HG03354 (cell line): ENCODE data around the gene CLPTM1L.

ENCODE experiments used
- ATAC-seq: cut with Tn5 transposase; IDR thresholded peaks from one replicate; pipeline ENCODE4 v1.9.1; 2021; ENCODE audit warnings: mild to moderate bottlenecking; ENCODE audit not compliant: unreplicated experiment, poor library complexity, severe bottlenecking

The CLPTM1L gene

DNA sequence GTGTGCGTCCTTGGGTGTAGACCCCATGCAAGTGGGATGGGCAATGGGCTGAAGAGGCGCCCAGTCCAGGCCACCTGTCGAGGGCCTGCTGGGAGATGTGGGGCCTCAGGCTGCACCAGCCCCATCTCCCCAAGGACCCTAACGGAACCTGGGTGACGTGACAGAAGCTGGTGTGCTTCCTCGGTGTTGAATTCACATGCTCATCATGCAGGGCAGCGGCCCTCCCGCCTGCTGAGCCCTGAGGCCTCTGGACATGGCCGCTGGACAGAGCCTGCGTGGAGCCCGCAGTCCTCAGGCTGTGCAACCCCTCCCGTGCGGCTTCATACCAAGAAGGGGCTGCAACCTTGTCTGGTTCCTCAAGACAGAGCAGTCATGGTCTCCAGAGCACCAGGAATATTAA, 76.8 kb downstream of the CLPTM1L start:
- no peak for ATAC-seq
